Skeletal muscle tissue (tissue), 4 donors: ENCODE results near the gene ANAPC2. TPM values are rescaled to one million over a fixed set of nuclear protein-coding genes. Genes with fewer than 3 reads are reported as not detected.

Experiments used
- H3K27ac ChIP-seq: one replicate; pipeline ENCODE4 v1.7.0; 2013; ENCODE audit warnings: mild to moderate bottlenecking, low read depth, low read length, inconsistent platforms
- H3K27me3 ChIP-seq, 3 donors: one replicate each; pipeline ENCODE4 v1.7.0; 2013; ENCODE audit warnings: low read length in 3 of 3; ENCODE audit not compliant: control insufficient read depth in 3 of 3, insufficient read depth in 3 of 3
- H3K36me3 ChIP-seq, 3 donors: one replicate each; pipeline ENCODE4 v1.7.0; 2013; ENCODE audit warnings: low read length in 3 of 3; ENCODE audit not compliant: control insufficient read depth in 3 of 3, insufficient read depth in 3 of 3
- H3K4me1 ChIP-seq, 3 donors: one replicate each; pipeline ENCODE4 v1.7.0; 2013; ENCODE audit warnings: low read length in 3 of 3, mild to moderate bottlenecking in 3 of 3; ENCODE audit not compliant: control insufficient read depth in 3 of 3, insufficient read depth in 3 of 3
- H3K4me3 ChIP-seq, 3 donors: one replicate each; pipeline ENCODE4 v1.7.0; 2013; ENCODE audit warnings: low read length in 3 of 3
- H3K9ac ChIP-seq, 3 donors: one replicate each; pipeline ENCODE4 v1.7.0; 2013; ENCODE audit warnings: low read length in 3 of 3, mild to moderate bottlenecking in 3 of 3, moderate library complexity in 2 of 3, low read depth in 1 of 3
- H3K9me3 ChIP-seq, 3 donors: one replicate each; pipeline ENCODE4 v1.7.0; 2013; ENCODE audit warnings: low read length in 3 of 3; ENCODE audit not compliant: control insufficient read depth in 3 of 3
- total RNA-seq: library from RNA; depleted of rRNA; stranded (reverse); fragments of >200 nt; gene quantifications from one replicate; pipeline ENCODE4 v1.2.3, GENCODE V29; 2014
- donor health status: Osteomylitis.

The ANAPC2 gene
- total RNA-seq, 1 donor from 2014 or later, result 21.4 TPM

DNA sequence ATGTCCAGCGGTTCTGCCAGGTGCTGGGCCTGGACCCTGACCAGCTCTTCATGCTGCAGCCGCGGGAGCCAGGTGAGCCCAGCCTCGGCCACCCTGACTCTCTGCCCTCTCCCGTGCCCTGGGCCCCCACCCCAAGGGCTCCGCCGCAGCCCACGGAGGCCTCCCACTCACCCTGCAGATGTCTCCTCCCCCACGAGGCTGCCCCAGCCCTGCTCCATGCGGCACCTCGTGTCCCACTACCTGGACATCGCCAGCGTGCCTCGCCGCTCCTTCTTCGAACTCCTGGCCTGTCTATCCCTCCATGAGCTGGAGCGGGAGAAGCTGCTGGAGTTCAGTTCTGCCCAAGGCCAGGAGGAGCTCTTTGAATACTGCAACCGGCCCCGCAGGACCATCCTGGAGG, 26.3 kb upstream of the ANAPC2 start:
- Histone ChIP-seq H3K9ac (no peak overlapping the region), H3K27ac (no peak overlapping the region), H3K4me3 (no peak overlapping the region), H3K27me3 (no peaks in the 10 kb centered on the region), H3K36me3 (peaks cover 0 to 2% (median 0%) of the 10 kb centered on the region in 3 donors), H3K4me1 (peaks cover 8 to 27% (median 14%) of the 10 kb centered on the region in 3 donors), H3K9me3 (no peaks in the 10 kb centered on the region)

DNA sequence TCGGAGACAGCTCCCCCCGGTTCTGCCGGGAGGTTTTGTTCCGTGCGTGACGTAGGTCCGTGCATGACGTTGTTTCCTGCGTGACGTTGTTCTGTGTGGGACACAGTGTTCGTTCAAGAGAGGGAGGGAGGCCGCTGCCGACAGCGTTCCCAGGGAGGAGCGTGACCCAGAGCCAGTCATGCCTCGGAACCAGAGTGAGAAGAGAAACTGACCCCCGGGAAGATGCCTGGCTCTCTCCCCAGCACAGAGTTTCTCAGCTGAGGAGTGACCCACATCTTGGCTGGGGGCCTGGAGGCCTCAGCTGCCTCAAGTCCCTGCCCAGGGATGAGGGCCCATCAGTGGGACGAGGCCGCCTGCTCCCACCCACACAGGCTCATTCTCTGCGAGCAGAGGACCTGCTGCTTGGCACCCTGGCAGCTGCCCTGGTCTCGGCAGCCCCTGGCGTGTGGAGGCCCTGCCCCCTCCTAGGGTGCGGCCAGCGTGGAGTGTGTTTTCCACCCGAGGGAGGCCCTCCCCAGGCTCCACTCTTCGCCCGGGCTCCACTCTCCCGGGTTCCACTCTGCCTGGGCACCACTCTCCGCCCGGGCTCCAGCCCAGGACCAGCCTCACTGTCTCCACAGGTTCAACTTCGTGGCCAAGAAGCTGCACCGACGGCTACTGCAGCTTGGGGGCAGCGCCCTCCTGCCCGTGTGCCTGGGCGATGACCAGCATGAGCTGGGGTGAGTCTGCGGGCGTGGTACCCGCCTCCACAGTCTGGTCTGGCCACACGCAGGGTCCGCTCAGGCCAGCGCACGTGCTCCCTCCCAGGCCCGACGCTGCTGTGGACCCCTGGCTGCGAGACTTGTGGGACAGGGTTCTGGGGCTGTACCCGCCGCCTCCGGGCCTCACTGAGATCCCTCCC, 25.1 kb upstream of the ANAPC2 start:
- H3K4me3 ChIP-seq, result no peak overlapping the region
- peaks cover 0 to 6% (median 5%) of the 10 kb centered on the region in 3 donors for H3K36me3 ChIP-seq
- H3K9me3 ChIP-seq, result no peaks in the 10 kb centered on the region
- no peak overlapping the region for H3K9ac ChIP-seq
- H3K27ac ChIP-seq, result no peak overlapping the region
- H3K27me3 ChIP-seq, result no peaks in the 10 kb centered on the region
- H3K4me1 ChIP-seq, result peaks cover 8 to 19% (median 14%) of the 10 kb centered on the region in 3 donors

DNA sequence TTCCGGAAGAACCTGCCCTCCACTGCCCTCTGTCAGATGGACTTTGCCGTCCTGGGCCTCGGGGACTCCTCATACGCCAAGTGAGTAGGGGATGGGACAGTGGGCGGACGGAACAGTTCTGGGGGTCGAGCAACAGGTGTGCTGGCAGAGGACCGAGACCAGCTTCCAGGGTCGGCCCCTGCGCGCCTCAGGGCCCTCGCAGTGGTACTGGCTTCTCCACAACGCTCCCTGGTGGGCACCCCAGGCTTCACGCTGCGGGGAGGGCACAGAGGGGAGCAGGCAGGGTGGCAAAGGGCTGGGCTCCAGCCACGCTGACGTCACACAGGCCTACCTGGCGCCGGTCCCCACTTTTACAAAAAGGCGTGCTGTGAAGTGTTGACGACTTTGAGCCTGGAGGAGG, 24.2 kb upstream of the ANAPC2 start:
- no peak overlapping the region for H3K27ac ChIP-seq
- no peak overlapping the region for H3K4me3 ChIP-seq
- no peak overlapping the region for H3K9ac ChIP-seq
- peaks cover 4 to 12% (median 7%) of the 10 kb centered on the region in 3 donors for H3K4me1 ChIP-seq
- peaks cover 1 to 6% (median 5%) of the 10 kb centered on the region in 3 donors for H3K36me3 ChIP-seq
- no peaks in the 10 kb centered on the region for H3K9me3 ChIP-seq
- no peaks in the 10 kb centered on the region for H3K27me3 ChIP-seq

DNA sequence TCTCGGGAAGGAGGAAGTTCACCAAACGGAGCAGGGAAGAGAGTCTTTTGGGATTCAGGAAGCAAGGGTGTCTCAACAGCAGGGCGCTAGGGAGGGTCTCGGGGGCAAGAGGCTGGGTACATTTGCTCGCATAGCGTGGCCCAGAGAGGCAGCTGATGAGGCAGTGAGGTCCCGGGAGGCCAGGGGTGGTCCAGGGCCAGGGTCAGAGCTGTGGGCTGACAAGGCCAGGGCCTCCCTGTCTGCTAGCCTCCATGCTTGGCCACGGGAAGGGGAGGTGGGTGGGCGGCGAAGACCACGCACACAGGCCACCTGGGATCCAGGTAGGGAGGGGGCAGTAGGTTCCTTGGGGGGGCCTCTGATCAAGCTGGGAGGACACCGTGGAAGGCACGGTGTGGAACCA, 23.2 kb upstream of the ANAPC2 start:
- no peaks in the 10 kb centered on the region for H3K9me3 ChIP-seq
- peaks cover 4 to 12% (median 5%) of the 10 kb centered on the region in 3 donors for H3K4me1 ChIP-seq
- no peak overlapping the region for H3K4me3 ChIP-seq
- H3K27me3 ChIP-seq, result no peaks in the 10 kb centered on the region
- no peak overlapping the region for H3K27ac ChIP-seq
- peaks cover 3 to 12% (median 5%) of the 10 kb centered on the region in 3 donors for H3K36me3 ChIP-seq
- H3K9ac ChIP-seq, result no peak overlapping the region

DNA sequence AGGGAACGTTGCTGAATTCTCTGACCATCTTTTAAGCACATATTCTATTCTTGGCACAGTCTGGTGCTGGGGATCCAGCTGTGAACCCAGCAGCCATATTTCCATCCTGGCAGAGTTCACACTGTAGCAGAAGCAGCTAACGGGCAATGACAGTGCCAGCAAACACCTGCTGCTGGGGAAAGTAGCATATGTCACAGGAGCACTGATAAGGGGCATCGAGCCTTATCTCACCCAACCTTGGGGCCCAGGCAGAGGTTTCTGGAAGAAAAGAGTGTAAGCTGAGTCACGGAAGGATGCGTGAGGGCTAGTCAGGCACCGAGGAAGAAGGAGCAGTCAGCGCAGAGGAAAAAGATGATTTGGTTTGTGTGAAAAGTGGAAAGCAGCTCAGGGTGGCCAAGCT, 18.2 kb upstream of the ANAPC2 start:
- Histone ChIP-seq H3K27ac (no peak overlapping the region), H3K9me3 (no peaks in the 10 kb centered on the region), H3K36me3 (peaks cover 3 to 12% (median 3%) of the 10 kb centered on the region in 3 donors), H3K4me3 (peak overlapping the region; percentile 96 to 99 (median 97)), H3K4me1 (peaks cover 45 to 54% (median 46%) of the 10 kb centered on the region in 3 donors), H3K9ac (peak overlapping the region; percentile 84 to 93 (median 91)), H3K27me3 (no peaks in the 10 kb centered on the region)

DNA sequence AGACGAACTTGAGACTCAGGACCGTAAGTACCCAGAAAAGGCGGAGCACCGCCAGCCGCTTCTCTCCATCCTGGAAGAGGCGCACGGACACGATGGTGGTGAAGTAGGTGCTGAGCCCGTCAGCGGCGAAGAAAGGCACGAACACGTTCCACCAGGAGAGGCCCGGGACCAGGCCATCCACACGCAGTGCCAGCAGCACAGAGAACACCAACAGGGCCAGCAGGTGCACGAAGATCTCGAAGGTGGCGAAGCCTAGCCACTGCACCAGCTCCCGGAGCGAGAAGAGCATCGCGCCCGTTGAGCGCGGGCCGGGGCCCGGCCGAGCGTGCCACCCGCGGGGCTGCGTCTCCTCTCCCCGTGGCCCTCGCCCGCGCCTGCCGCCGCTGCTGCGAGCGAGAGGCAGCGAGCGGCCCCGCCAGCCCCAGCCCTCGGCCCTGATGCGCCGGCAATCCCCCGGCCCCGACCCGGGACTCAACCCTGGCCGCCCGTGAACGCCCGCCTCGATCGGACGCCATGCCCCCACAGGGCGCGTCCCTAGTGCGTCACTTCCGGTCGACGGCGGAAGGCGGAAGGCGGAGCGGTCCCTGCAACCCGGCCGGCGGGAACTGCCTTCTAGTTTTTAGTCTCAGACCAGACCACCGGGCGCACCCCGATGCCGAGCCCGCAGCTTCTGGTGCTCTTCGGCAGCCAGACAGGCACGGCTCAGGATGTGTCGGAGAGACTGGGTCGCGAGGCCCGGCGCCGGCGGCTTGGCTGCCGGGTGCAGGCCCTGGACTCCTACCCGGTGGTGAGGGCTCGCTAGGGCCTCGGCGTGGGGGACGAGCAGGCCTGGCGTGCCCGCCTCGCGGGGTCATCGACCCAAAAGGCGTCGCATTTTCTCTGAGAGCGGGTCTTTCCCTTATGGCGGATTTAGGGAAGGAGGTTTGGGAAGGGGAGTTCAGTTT, 17.0 kb upstream of the ANAPC2 start, which contains the start of the genes NDOR1 and TMEM203:
NDOR1 (plus strand) TSS at position 575 of the 944 bp plus-strand sequence; CDS start at position 653, 78 bp downstream.
TMEM203 (minus strand) TSS at position 523 of the 944 bp plus-strand sequence; CDS start at position 289, 234 bp downstream.
- Histone ChIP-seq H3K9me3 (no peaks in the 10 kb centered on the region), H3K27me3 (no peaks in the 10 kb centered on the region), H3K9ac (peak within 1 kb of the TSS; percentile 84 to 93 (median 91)), H3K27ac (peak within 1 kb of the TSS; percentile 73), H3K4me3 (peak within 1 kb of the TSS; percentile 96 to 99 (median 97)), H3K4me1 (peaks cover 51 to 61% (median 52%) of the 10 kb centered on the region in 3 donors), H3K36me3 (peaks cover 3 to 12% (median 3%) of the 10 kb centered on the region in 3 donors)

DNA sequence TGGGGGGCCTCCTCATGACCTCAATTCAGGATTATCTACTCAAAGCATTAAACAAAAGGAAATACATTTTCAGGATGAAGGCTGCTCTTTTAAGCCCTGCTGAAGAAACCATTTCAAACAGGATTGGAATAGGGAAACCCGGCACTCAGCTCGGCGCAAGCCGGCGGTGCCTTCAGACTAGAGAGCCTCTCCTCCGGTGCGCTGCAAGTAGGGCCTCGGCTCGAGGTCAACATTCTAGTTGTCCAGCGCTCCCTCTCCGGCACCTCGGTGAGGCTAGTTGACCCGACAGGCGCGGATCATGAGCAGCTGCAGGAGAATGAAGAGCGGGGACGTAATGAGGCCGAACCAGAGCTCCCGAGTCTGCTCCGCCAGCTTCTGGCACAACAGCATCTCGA, 16.4 kb upstream of the ANAPC2 start:
- H3K27ac ChIP-seq, result peak overlapping the region; percentile 73
- no peaks in the 10 kb centered on the region for H3K27me3 ChIP-seq
- H3K4me1 ChIP-seq, result peaks cover 51 to 62% (median 52%) of the 10 kb centered on the region in 3 donors

DNA sequence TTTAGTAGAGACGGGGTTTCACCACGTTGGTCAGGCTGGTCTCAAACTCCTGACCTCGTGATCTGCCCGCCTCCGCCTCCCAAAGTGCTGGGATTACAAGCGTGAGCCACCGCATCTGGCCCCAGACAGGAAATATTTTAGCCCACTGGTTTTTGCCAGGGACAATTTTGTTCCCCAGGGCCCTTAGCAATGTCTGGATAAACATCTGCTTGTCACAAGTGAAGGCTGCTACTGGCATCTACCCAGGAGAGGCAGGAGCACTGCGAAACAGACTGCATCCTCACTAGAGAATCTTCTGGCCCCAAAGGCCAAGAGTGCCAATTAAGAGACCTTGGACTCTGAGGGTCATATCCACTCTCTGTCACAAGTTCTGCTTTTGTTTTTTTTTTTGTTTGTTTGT, 14.6 kb upstream of the ANAPC2 start:
- Histone ChIP-seq H3K36me3 (peaks cover 0 to 7% (median 3%) of the 10 kb centered on the region in 3 donors), H3K4me1 (peaks cover 67 to 79% (median 68%) of the 10 kb centered on the region in 3 donors), H3K9me3 (no peaks in the 10 kb centered on the region), H3K27ac (no peak overlapping the region), H3K4me3 (no peak overlapping the region), H3K27me3 (no peaks in the 10 kb centered on the region), H3K9ac (peak overlapping the region in 1 of 3 donors; percentile 8)

More for the DNA sequence above, 16.4 kb upstream of the ANAPC2 start:
- Histone ChIP-seq H3K36me3 (peaks cover 3 to 12% (median 3%) of the 10 kb centered on the region in 3 donors), H3K4me3 (peak overlapping the region; percentile 96 to 99 (median 97)), H3K9me3 (no peaks in the 10 kb centered on the region), H3K9ac (peak overlapping the region; percentile 84 to 93 (median 91))

DNA sequence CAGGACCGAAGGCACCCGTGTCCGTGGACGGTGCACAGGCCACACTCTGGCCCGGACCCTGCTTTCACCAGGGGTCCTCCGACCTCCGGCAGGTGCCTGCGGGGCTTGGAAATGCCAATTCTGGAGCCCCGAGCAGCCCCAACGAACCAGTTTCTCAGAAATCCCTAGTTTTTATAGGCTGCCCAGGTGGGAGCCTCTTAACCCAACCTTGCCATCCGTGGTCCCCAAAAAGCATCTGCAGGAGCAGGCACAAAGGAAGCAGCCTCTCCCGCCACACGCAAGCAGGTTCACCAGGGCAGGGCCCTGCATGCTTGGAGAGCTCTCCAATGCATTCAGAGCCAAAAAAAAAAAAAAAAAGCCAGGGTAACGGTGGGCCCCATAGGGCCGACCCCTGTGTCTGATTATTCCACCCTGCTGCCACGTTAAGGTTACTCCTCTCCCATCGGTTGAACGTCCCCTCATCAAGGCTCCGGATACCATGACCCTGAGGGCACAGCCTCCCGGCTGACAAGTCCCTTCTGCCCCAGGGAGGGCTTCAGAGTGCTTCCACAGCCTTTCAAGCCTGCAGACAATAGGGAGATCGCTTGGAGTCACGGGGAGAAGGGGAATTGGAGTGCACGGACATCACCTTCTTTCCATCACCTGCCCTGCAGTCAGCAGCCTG, 13.0 kb upstream of the ANAPC2 start:
- Histone ChIP-seq H3K27ac (peak overlapping the region; percentile 66), H3K4me3 (peak overlapping the region; percentile 72 to 87 (median 83)), H3K4me1 (peaks cover 60 to 80% (median 75%) of the 10 kb centered on the region in 3 donors), H3K36me3 (no peaks in the 10 kb centered on the region), H3K9ac (peak overlapping the region; percentile 63 to 88 (median 72)), H3K9me3 (no peaks in the 10 kb centered on the region), H3K27me3 (no peaks in the 10 kb centered on the region)
